ENCODE measurements around the gene BMPR1A.
"Not testable (repeated sequence)": the region's sequence is repeated elsewhere in the genome, so short reads cannot be mapped to it uniquely, and the experiment has no call there.

Gene BMPR1A

DNA sequence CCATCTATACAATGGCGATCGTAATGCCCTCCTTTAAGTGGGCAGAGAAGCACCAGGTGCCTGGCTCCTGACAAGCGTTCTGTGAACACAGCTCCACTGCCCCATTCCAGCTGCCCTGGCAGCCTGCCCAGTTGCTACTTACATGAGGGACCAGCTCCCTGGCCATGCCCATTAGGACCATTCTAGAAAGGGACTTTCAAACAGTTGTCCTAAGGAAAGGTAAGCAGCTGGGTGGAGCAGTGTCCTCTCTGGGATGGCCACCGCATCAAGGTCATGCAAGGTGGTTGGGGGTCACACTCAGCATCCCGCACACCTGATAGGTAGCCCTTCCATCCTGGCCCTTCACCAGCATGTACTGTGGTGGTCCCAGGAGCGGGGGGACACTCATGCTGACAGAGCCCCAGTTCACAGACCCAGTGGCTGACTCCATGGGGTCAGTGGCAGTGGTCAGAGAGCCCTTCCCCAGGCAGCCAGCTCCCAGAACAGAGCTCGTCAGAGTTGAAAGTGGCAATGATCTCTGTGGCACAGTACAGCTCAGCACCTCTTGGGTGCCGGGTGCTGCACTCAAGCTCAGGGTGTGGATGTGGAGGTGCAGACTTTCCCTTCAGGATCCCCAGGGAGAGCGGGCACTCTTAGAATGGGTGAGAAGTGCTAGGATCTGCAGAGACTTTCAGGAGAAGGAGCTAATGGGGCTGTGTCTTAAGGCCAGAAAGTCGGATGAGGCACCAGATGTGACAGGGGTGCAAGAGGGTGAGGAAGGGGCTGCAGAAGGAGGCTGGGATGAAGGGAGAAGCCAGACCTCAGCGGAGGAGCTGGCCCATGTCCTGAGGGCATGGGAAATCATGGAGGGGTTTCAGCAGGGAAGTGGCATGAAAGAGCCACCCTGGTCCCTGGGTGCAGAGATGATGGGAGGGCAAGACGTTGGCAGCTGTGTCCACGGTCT is 190.1 kb downstream of the BMPR1A start:
- no peak overlapping the region for H3K27ac ChIP-seq
- TF ChIP-seq, protein P1, sequence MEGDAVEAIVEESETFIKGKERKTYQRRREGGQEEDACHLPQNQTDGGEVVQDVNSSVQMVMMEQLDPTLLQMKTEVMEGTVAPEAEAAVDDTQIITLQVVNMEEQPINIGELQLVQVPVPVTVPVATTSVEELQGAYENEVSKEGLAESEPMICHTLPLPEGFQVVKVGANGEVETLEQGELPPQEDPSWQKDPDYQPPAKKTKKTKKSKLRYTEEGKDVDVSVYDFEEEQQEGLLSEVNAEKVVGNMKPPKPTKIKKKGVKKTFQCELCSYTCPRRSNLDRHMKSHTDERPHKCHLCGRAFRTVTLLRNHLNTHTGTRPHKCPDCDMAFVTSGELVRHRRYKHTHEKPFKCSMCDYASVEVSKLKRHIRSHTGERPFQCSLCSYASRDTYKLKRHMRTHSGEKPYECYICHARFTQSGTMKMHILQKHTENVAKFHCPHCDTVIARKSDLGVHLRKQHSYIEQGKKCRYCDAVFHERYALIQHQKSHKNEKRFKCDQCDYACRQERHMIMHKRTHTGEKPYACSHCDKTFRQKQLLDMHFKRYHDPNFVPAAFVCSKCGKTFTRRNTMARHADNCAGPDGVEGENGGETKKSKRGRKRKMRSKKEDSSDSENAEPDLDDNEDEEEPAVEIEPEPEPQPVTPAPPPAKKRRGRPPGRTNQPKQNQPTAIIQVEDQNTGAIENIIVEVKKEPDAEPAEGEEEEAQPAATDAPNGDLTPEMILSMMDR (IDR thresholded peaks at IDR 0.05) = no peak
- TF ChIP-seq ZFX (IDR thresholded peaks at IDR 0.05; ENCODE audit: borderline replicate concordance) = no peak

DNA sequence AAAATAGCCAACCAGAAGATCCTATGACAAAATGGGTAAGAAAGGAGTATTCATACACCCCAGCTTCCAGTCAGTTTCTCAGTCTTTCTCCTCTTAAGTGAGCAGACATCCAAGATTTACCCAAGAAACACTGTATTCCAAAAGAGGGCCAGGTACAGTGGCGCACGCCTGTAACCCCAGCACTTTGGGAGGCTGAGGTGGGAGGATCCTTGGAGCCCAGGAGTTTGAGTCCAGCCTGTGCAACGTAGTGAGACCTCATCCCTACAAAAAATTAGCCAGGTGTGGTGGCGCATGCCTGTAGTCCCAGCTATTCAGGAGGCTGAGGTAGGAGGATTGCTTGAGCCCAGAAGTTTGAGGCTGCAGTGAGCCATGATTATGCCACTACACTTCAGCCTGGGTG is 191.4 kb downstream of the BMPR1A start:
- not testable (repeated sequence) for H3K27ac ChIP-seq

GRCh38 chr10:86950349-86950748 is 193.9 kb downstream of the BMPR1A start:
- TF ChIP-seq, protein P1 (IDR thresholded peaks at IDR 0.05) = no peak
- TF ChIP-seq ZFX (IDR thresholded peaks at IDR 0.05; ENCODE audit: borderline replicate concordance) = no peak
- no peak overlapping the region for H3K27ac ChIP-seq

GRCh38 chr10:86951184-86951761 is 194.9 kb downstream of the BMPR1A start:
- TF ChIP-seq ZFX (IDR thresholded peaks at IDR 0.05; ENCODE audit: borderline replicate concordance) = no peak
- TF ChIP-seq, protein P1 (IDR thresholded peaks at IDR 0.05) = no peak
- H3K27ac ChIP-seq = no peak overlapping the region

- H3K27ac ChIP-seq = no peak overlapping the region
- no peak for TF ChIP-seq ZFX (IDR thresholded peaks at IDR 0.05; ENCODE audit: borderline replicate concordance)
- TF ChIP-seq, protein P1 (IDR thresholded peaks at IDR 0.05) = no peak
Measured at GRCh38 chr10:86952106-86952505, 195.7 kb downstream of the BMPR1A start.

- not testable (repeated sequence) for H3K27ac ChIP-seq
Measured at GRCh38 chr10:86952697-86953096, 196.3 kb downstream of the BMPR1A start.

DNA sequence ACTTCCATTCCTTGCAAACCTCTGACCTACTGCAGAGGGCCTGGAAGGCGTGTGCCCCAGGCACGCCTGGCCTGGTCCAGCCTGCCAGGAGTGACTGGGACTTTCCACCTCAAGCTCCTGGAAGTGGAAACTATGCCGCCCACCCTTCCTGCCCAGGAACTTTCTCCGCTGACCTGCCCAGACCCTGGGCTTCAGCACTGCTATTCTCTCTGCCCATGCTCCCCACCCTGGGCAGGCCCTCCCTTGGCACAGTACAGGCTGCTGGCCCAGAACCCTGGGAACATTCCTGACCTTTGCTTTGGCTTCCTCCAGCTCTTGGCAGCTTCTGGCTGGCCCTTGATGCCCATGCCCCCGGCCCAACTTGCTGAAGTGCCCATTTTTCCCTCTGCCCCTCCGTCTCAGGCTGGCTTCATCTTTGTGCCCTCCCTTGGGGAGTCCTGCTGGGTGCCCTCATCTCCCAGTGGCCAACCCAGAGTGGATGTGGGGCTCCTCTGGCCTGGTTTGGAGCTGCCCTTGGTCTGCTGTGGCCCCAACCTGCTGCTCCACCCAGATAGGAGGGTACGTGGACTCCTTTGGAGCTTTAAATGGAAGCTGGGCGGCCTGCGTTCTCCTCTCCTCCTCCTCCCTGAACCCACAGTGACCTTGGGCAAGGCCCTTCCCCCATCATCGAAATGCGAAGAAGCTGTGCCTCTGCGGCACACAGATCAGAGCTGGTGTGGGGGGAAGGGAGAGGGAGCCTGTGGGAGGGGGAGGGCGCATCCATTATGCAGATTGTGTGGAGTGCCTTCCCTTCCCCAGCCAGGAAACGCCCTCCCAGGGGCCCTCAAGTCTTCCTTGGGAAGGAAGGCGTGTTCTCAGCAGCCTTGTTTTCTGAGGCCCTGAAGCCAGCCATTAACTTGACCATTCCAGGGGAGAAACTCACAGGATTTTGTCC is 197.6 kb downstream of the BMPR1A start:
- H3K27ac ChIP-seq = no peak overlapping the region
- no peak for TF ChIP-seq ZFX (IDR thresholded peaks at IDR 0.05; ENCODE audit: borderline replicate concordance)
- TF ChIP-seq, protein P1 (IDR thresholded peaks at IDR 0.05) = no peak
